K562 (cell line): Measurements from ENCODE around the gene FUBP3. TPM values are rescaled to one million over a fixed set of nuclear protein-coding genes. Genes with fewer than 3 reads are reported as not detected.

Source experiments
- ATAC-seq: fragments of 200-7000 bp; cut with Tn5 transposase; 3 replicates; pipeline ENCODE4 v1.9.1; 2020; ENCODE audit warnings: moderate library complexity
- BruUV-seq: library from RNA; stranded (reverse); fragments of 400-500 nt; replicated peaks from 2 replicates; lab custom pipeline; 2021; lab: Mats Ljungman, UMichigan
- CTCF ChIA-PET: fragments of 300-600 bp; formaldehyde crosslinking; extraction: SDS; loops from one replicate; lab custom pipeline; 2021; ENCODE audit warnings: low intra/inter-chr PET ratio; lab: Yijun Ruan, JAX
- POLR2A ChIA-PET: fragments of 300-600, 350-650 bp; sonication (Branson Sonifier 250); formaldehyde crosslinking; extraction: SDS; loops from one replicate; lab custom pipeline; 2021; ENCODE audit warnings: antibody characterized with exemption, inconsistent platforms; lab: Yijun Ruan, JAX
- DNase-seq, 4 experiments: peaks; one replicate each; pipeline versions ENCODE4 v3.0.0 to v3.0.0-alpha.2; 2011 to 2018; ENCODE audit warnings: low spot score in 3 of 4, mixed read lengths in 3 of 4; ENCODE audit errors: extremely low read depth in 1 of 4
- FAIRE-seq: peaks from 2 replicates; lab custom pipeline; 2011; peaks lifted over from hg19 to GRCh38; lab: Jason Lieb, UNC
- H2AFZ ChIP-seq: 2 replicates; pipeline ENCODE4 v1.6.0; 2011; ENCODE audit warnings: low read depth, low read length, control low read depth, inconsistent platforms
- H3K27ac ChIP-seq: fragments of 200-600 bp; 3 replicates; pipeline ENCODE4 v1.8.0; 2011; ENCODE audit warnings: low read depth, mild to moderate bottlenecking, control low read depth, inconsistent platforms, low read length, moderate library complexity, mixed read lengths; ENCODE audit errors: extremely low read depth
- H3K27me3 ChIP-seq, 2 experiments: fragments of 300-600 bp in 1 of 2; 2 replicates in 1 of 2; 3 replicates in 1 of 2; pipeline versions ENCODE4 v1.6.0 to v1.8.0; 2011; ENCODE audit warnings: inconsistent platforms in 2 of 2, low read length in 2 of 2, mild to moderate bottlenecking in 1 of 2, mixed read lengths in 1 of 2, moderate library complexity in 1 of 2; ENCODE audit not compliant: control insufficient read depth in 2 of 2, insufficient read depth in 2 of 2
- H3K36me3 ChIP-seq: fragments of 300-600 bp; 3 replicates; pipeline ENCODE4 v1.8.0; 2011; ENCODE audit warnings: mild to moderate bottlenecking, low read length, inconsistent platforms; ENCODE audit not compliant: control insufficient read depth, insufficient read depth
- H3K4me1 ChIP-seq, 2 experiments: fragments of 200-600 bp in 1 of 2; replicated peaks in 1 of 2; 2 replicates in 1 of 2; 3 replicates in 1 of 2; pipeline versions ENCODE4 v1.5.1 to v1.8.0; 2011; ENCODE audit warnings: inconsistent platforms in 2 of 2, low read length in 2 of 2, mild to moderate bottlenecking in 1 of 2, mixed read lengths in 1 of 2, moderate library complexity in 1 of 2; ENCODE audit not compliant: control insufficient read depth in 2 of 2, insufficient read depth in 2 of 2
- H3K4me2 ChIP-seq: 2 replicates; pipeline ENCODE4 v1.6.1; 2011; ENCODE audit warnings: low read length, control low read depth, inconsistent platforms, mixed read lengths; ENCODE audit not compliant: insufficient read depth
- H3K4me3 ChIP-seq: fragments of 200-600 bp; sonication (generic), shearing (Covaris generic); 2 replicates; pipeline ENCODE4 v1.5.1; 2016; ENCODE audit warnings: control low read depth, inconsistent platforms
- H3K79me2 ChIP-seq: fragments of 200-600 bp; 3 replicates; pipeline ENCODE4 v1.8.0; 2011; ENCODE audit warnings: low read length, inconsistent platforms; ENCODE audit not compliant: control insufficient read depth, insufficient read depth
- H3K9ac ChIP-seq, 2 experiments: 2 replicates each; pipeline versions ENCODE4 v1.6.0 to v1.6.1; 2011; ENCODE audit warnings: low read depth in 2 of 2, low read length in 2 of 2, control low read depth in 1 of 2, inconsistent platforms in 1 of 2, mild to moderate bottlenecking in 1 of 2, mixed read lengths in 1 of 2; ENCODE audit not compliant: insufficient read depth in 1 of 2
- H3K9me1 ChIP-seq: one replicate; pipeline ENCODE4 v1.6.0; 2011; ENCODE audit warnings: inconsistent platforms, mild to moderate bottlenecking, low read length, moderate library complexity; ENCODE audit not compliant: control insufficient read depth, insufficient read depth
- H3K9me3 ChIP-seq: replicated peaks from 2 replicates; pipeline ENCODE4 v1.5.1; 2011; ENCODE audit warnings: low read depth, low read length, inconsistent platforms; ENCODE audit not compliant: control insufficient read depth, insufficient read depth
- H4K20me1 ChIP-seq: replicated peaks from 2 replicates; pipeline ENCODE4 v1.6.1; 2011; ENCODE audit warnings: low read length, inconsistent platforms, mixed read lengths; ENCODE audit not compliant: control insufficient read depth, insufficient read depth
- ARNT ChIP-seq, 2 experiments: fragments of 450-650 bp; IDR thresholded peaks; 2 replicates each; pipeline ENCODE4 v1.6.1; 2016; ENCODE audit warnings: mild to moderate bottlenecking in 1 of 2
- DLX4 ChIP-seq: fragments of 250-450 bp; sonication (Bioruptor Pico); IDR thresholded peaks from 2 replicates; pipeline ENCODE4 v1.6.1; 2021; ENCODE audit warnings: mild to moderate bottlenecking
- DMBX1 ChIP-seq: fragments of 250-450 bp; sonication (Bioruptor Pico); IDR thresholded peaks from 2 replicates; pipeline ENCODE4 v1.8.0; 2022; ENCODE audit warnings: inconsistent platforms, mild to moderate bottlenecking, moderate library complexity, borderline replicate concordance
- PTRF ChIP-seq: fragments of 450-650 bp; IDR thresholded peaks from 2 replicates; pipeline ENCODE4 v1.6.1; 2016; ENCODE audit warnings: mild to moderate bottlenecking, missing genetic modification characterization, missing compliant biosample characterization
- SLC30A9 ChIP-seq: fragments of 250-450 bp; sonication (Bioruptor Pico); IDR thresholded peaks from 2 replicates; pipeline ENCODE4 v1.8.0; 2022; ENCODE audit warnings: mild to moderate bottlenecking, moderate library complexity
- SMAD3 ChIP-seq: fragments of 450-650 bp; formaldehyde crosslinking; conservative IDR thresholded peaks from 2 replicates; pipeline ENCODE4 v1.4.0; 2020; ENCODE audit warnings: mild to moderate bottlenecking
- ZBED1 ChIP-seq: IDR thresholded peaks from 2 replicates; pipeline ENCODE4 v1.6.1; 2014
- ZNF224 ChIP-seq: sonication (generic); formaldehyde crosslinking; IDR thresholded peaks from 2 replicates; pipeline ENCODE4 v1.8.0; 2022; ENCODE audit warnings: mild to moderate bottlenecking, missing genetic modification reagents
- ZNF280B ChIP-seq: fragments of 250-450 bp; sonication (Bioruptor Pico); IDR thresholded peaks from 2 replicates; pipeline ENCODE4 v1.5.1; 2021; ENCODE audit warnings: mild to moderate bottlenecking
- ZNF445 ChIP-seq: fragments of 250-450 bp; sonication (Bioruptor Pico); IDR thresholded peaks from 2 replicates; pipeline ENCODE4 v1.4.0; 2020; ENCODE audit warnings: low read depth, mild to moderate bottlenecking, moderate library complexity
- ZNF561 ChIP-seq: fragments of 450-650 bp; formaldehyde crosslinking; conservative IDR thresholded peaks from 2 replicates; pipeline ENCODE4 v1.4.0; 2020; ENCODE audit warnings: mild to moderate bottlenecking, moderate library complexity
- ZNF655 ChIP-seq: fragments of 250-450 bp; sonication (Bioruptor Pico); IDR thresholded peaks from 2 replicates; pipeline ENCODE4 v1.5.0; 2021
- WGBS: fragments of 100-300 bp; shearing (Covaris generic); methylation state at CpG from one replicate; pipeline ENCODE4 v1.1.6; 2016; ENCODE audit warnings: low coverage, mixed read lengths; ENCODE audit not compliant: insufficient coverage; ENCODE audit errors: missing lambda C conversion rate; 5-methylcytosine and 5-hydroxymethylcytosine counted together
- in situ Hi-C: fragments of 300-500 bp; cut with MboI; formaldehyde crosslinking; loops from 4 replicates; pipeline ENCODE4 v1.15.0; 2018; ENCODE audit warnings: inconsistent platforms, mixed read lengths
- intact Hi-C: fragments of 100-400 bp; cut with micrococcal nuclease; formaldehyde crosslinking; loops from 2 replicates; pipeline ENCODE4 v1.14.2; 2022
- polyA plus RNA-seq, 8 experiments: library from polyadenylated mRNA; depleted of rRNA in 4 of 8; stranded (reverse) in 5 of 8; unstranded in 3 of 8; fragments of >200 nt; fragmentation: Nextera tagmentation in 2 of 8; fragmentation: Illumina TruSeq in 1 of 8; extraction: Ambion mirVana in 2 of 8; extraction: Trizol in 1 of 8; gene quantifications; 2 replicates each; pipeline versions ENCODE4 v1.2.1 to v1.2.3, GENCODE V29; 2011 to 2014; ENCODE audit warnings: inconsistent platforms in 1 of 8, missing spikeins in 1 of 8
- total RNA-seq, 7 experiments: library from RNA; depleted of rRNA in 6 of 7; stranded (reverse); fragments of >200 nt in 6 of 7; fragmentation: Illumina TruSeq in 2 of 7; extraction: Trizol in 2 of 7; gene quantifications; 2 replicates each; pipeline versions ENCODE4 v1.2.1 to v1.2.3, GENCODE V29; 2011 to 2021; ENCODE audit warnings: low replicate concordance in 1 of 7

The FUBP3 gene
- total and polyA plus RNA-seq, 9 of the 15 experiments (the other 6 are each of a cell fraction or from before 2014, with no cell fraction given): 3.0 to 64.0 (median 48.1) TPM

- no TSS peak for BruUV-seq
- no peaks in the 10 kb centered on the region; the same call in 1 of the 2 replicates for H4K20me1 ChIP-seq
- H2AFZ ChIP-seq: peak overlapping the region; percentile 91; the same call in 1 of the 2 replicates
- DNase-seq (no peak), ATAC-seq (no peak), FAIRE-seq (no peak)
- H3K4me1 ChIP-seq: peaks cover 0 to 16% of the 10 kb centered on the region in 2 experiments; a peak in 4 of 5 replicates
- TF ChIP-seq ZNF224 (no peak), DMBX1 (CRISPR knock-in tag) (no peak), ZNF561 (CRISPR knock-in tag) (no peak), ARNT (IDR thresholded peaks at IDR 0.05) (no peak), ZNF655 (no peak), PTRF (tag) (no peak), SLC30A9 (CRISPR knock-in tag) (no peak), ZNF445 (CRISPR knock-in tag) (no peak), ZNF280B (CRISPR knock-in tag) (no peak), SMAD3 (CRISPR knock-in tag) (no peak), ZBED1 (no peak), DLX4 (no peak)
- H3K36me3 ChIP-seq: peaks cover 1% of the 10 kb centered on the region; the same call in 1 of the 3 replicates
- WGBS: 64% methylated on average over 3 of the region's 3 CpGs
- H3K9me1 ChIP-seq: no peaks in the 10 kb centered on the region
- ChIA-PET POLR2A (interaction anchor here (0.6 to 1.7 kb wide), 2 partner anchors 12 to 16 kb away, joined by 3 to 5 read pairs; no protein-coding TSS in a partner anchor), CTCF (no interaction called here)
- H3K4me2 ChIP-seq: no peak overlapping the region
- no peaks in the 10 kb centered on the region for H3K27me3 ChIP-seq
- in situ Hi-C loops (no loop called here), intact Hi-C loops (loop anchor here (5.0 kb wide), 2 partner anchors 38 to 93 kb away; no protein-coding TSS in a partner anchor)
- 0 out of 4 replicates have a peak overlapping the region, but pooled peaks of 1 of the 2 experiments have one; percentile 52 for H3K9ac ChIP-seq
- no peaks in the 10 kb centered on the region for H3K9me3 ChIP-seq
- H3K79me2 ChIP-seq: peaks cover 27% of the 10 kb centered on the region
- H3K27ac ChIP-seq: no peak overlapping the region
- H3K4me3 ChIP-seq: no peak overlapping the region
These were observed 3.9 kb upstream of the FUBP3 start for GRCh38 chr9:130575514-130575913.
